GM04503 (cell line): Measurements from ENCODE around the gene SERTAD2.

Experiments
- DNase-seq: peaks from one replicate; pipeline ENCODE4 v3.0.0-alpha.2; 2012; ENCODE audit warnings: low read depth

The SERTAD2 gene

GRCh38 chr2:64627860-64628841 is 25.6 kb downstream of the SERTAD2 start:
- no peak for DNase-seq

- no peak for DNase-seq
Observed at GRCh38 chr2:64626963-64627760, 26.6 kb downstream of the SERTAD2 start.

GRCh38 chr2:64626146-64626809 is 27.4 kb downstream of the SERTAD2 start:
- no peak for DNase-seq

GRCh38 chr2:64625299-64626145 is 28.2 kb downstream of the SERTAD2 start:
- DNase-seq: no peak

GRCh38 chr2:64624862-64625261 is 28.9 kb downstream of the SERTAD2 start:
- no peak for DNase-seq

GRCh38 chr2:64624108-64624610 is 29.6 kb downstream of the SERTAD2 start:
- DNase-seq: no peak

- no peak for DNase-seq
Observed at GRCh38 chr2:64623242-64623850, 30.4 kb downstream of the SERTAD2 start.

GRCh38 chr2:64622443-64623241 is 31.1 kb downstream of the SERTAD2 start:
- DNase-seq: no peak

- no peak for DNase-seq
Observed at GRCh38 chr2:64620661-64621060, 33.1 kb downstream of the SERTAD2 start.

- DNase-seq: no peak
Observed at GRCh38 chr2:64617631-64618151, 36.0 kb downstream of the SERTAD2 start.

- DNase-seq: no peak
Observed at GRCh38 chr2:64615844-64616536, 37.7 kb downstream of the SERTAD2 start.

- no peak for DNase-seq
Observed at GRCh38 chr2:64615192-64615763, 38.4 kb downstream of the SERTAD2 start.

- DNase-seq: no peak
Observed at GRCh38 chr2:64613276-64613675, 40.4 kb downstream of the SERTAD2 start.

- DNase-seq: no peak
Observed at GRCh38 chr2:64612575-64613195, 41.0 kb downstream of the SERTAD2 start.

GRCh38 chr2:64610316-64610855 is 43.3 kb downstream of the SERTAD2 start:
- DNase-seq: no peak

- no peak for DNase-seq
Observed at GRCh38 chr2:64609942-64610281, 43.8 kb downstream of the SERTAD2 start.

GRCh38 chr2:64609227-64609941 is 44.3 kb downstream of the SERTAD2 start:
- DNase-seq: no peak
